Right atrium auricular region (tissue), 2 donors: ENCODE measurements around the gene ZNF483. TPM values are rescaled to one million over a fixed set of nuclear protein-coding genes. Genes with fewer than 3 reads are reported as not detected.
"Not testable (repeated sequence)": the region's sequence is repeated elsewhere in the genome, so short reads cannot be mapped to it uniquely, and the experiment has no call there.

Source experiments
- DNase-seq: peaks from one replicate; pipeline ENCODE4 v3.0.0-alpha.2; 2019; ENCODE audit warnings: low spot score
- H3K27ac ChIP-seq, 2 donors: fragments of 200-600 bp; sonication (generic); 1 replicate in 1 of 2; 2 replicates in 1 of 2; pipeline ENCODE4 v1.5.1; 2016 to 2019
- H3K27me3 ChIP-seq, 2 donors: fragments of 200-600 bp; sonication (generic); one replicate each; pipeline versions ENCODE4 v1.5.1 to v1.6.0; 2017 to 2019
- H3K36me3 ChIP-seq: fragments of 200-600 bp; sonication (generic); one replicate; pipeline ENCODE4 v1.5.1; 2016
- H3K4me1 ChIP-seq, 2 donors: fragments of 200-600 bp; sonication (generic); one replicate each; pipeline versions ENCODE4 v1.5.1 to v1.6.0; 2017 to 2019
- H3K4me3 ChIP-seq, 2 donors: fragments of 200-600 bp; sonication (generic); 1 replicate in 1 of 2; 2 replicates in 1 of 2; pipeline ENCODE4 v1.5.1; 2017 to 2019; ENCODE audit warnings: mild to moderate bottlenecking in 1 of 2, moderate library complexity in 1 of 2
- H3K9me3 ChIP-seq, 2 donors: fragments of 200-600 bp; sonication (generic); one replicate each; pipeline ENCODE4 v1.5.1; 2019
- CTCF ChIP-seq, 2 donors: fragments of 200-600 bp; sonication (generic); IDR thresholded peaks; one replicate each; pipeline ENCODE4 v1.5.1; 2019; ENCODE audit warnings: antibody characterized with exemption in 2 of 2
- total RNA-seq, 2 donors: library from RNA; depleted of rRNA; stranded (reverse); fragments of >200 nt; gene quantifications; one replicate each; pipeline ENCODE4 v1.1.0, GENCODE V29; 2016

Gene ZNF483
- total RNA-seq, 2 donors from 2014 or later = 5.5 to 6.9 TPM

DNA sequence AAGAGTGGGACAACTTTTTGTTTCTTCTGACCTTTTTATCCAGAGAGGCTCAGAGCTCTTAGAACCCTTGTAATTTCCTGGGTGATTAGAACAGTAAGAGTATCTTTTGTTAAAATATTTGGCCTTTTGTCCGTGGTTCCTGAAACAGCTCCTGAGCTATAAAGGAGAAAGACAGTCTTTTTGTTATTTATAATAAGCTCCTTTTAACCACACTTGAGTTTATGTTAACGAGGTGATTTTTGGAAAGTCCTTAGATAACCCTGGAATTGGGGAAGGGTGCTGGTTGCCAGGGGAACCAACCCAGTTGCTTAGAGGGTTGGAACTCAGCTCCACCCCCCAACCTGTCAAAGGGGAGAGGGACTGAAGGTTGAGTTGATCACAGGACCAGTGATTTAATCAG lies 4.8 kb downstream of the ZNF483 start:
- TF ChIP-seq CTCF (IDR thresholded peaks at IDR 0.05) = no peak
- DNase-seq = no peak
- Histone ChIP-seq H3K27ac (no peak overlapping the region), H3K9me3 (peaks cover 6 to 19% of the 10 kb centered on the region in 2 donors), H3K4me1 (peaks cover 0 to 13% of the 10 kb centered on the region in 2 donors), H3K4me3 (no peak overlapping the region), H3K27me3 (no peaks in the 10 kb centered on the region), H3K36me3 (peaks cover 27% of the 10 kb centered on the region)

GRCh38 chr9:111531716-111532115 lies 6.7 kb downstream of the ZNF483 start:
- Histone ChIP-seq H3K36me3 (peaks cover 47% of the 10 kb centered on the region), H3K9me3 (peaks cover 6 to 39% of the 10 kb centered on the region in 2 donors), H3K4me3 (no peak overlapping the region), H3K27ac (no peak overlapping the region), H3K4me1 (peaks cover 0 to under 1% of the 10 kb centered on the region in 2 donors), H3K27me3 (no peaks in the 10 kb centered on the region)
- DNase-seq = no peak
- TF ChIP-seq CTCF (IDR thresholded peaks at IDR 0.05) = no peak

GRCh38 chr9:111533099-111533790 lies 8.3 kb downstream of the ZNF483 start:
- Histone ChIP-seq H3K27ac (no peak overlapping the region), H3K4me1 (no peaks in the 10 kb centered on the region), H3K9me3 (peaks cover 6 to 54% of the 10 kb centered on the region in 2 donors), H3K36me3 (peaks cover 62% of the 10 kb centered on the region), H3K4me3 (no peak overlapping the region), H3K27me3 (no peaks in the 10 kb centered on the region)
- DNase-seq = no peak
- no peak for TF ChIP-seq CTCF (IDR thresholded peaks at IDR 0.05)

GRCh38 chr9:111542497-111543254 lies 17.7 kb downstream of the ZNF483 start:
- no peaks in the 10 kb centered on the region for H3K27me3 ChIP-seq
- DNase-seq = no peak
- H3K9me3 ChIP-seq = peaks cover 52 to 100% of the 10 kb centered on the region in 2 donors
- H3K4me1 ChIP-seq = no peaks in the 10 kb centered on the region
- TF ChIP-seq CTCF (IDR thresholded peaks at IDR 0.05) = no peak
- peaks cover 49% of the 10 kb centered on the region for H3K36me3 ChIP-seq
- no peak overlapping the region for H3K27ac ChIP-seq
- H3K4me3 ChIP-seq = no peak overlapping the region

DNA sequence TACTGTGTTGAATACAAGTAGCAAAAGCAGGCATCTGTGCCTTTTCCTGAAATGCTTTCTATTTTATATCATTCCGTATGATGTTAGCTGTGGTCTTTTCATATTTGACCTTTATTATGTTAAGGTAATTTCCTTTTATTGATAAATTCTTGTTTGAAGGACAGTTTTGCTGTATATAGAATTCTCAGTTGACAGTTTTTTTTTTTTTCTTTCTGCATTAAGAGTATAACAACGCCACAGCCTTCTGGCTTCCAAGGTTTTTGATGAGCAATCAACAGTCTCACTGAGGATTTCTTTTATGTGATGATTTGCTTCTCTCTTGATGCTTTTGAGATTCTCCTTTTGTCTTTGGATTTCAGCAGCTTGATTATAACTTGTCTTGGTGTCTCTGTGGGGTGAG lies 23.6 kb downstream of the ZNF483 start:
- H3K27ac ChIP-seq = no peak overlapping the region

GRCh38 chr9:111555425-111555824 lies 30.4 kb downstream of the ZNF483 start:
- not testable (repeated sequence) for H3K27me3 ChIP-seq, H3K4me1 ChIP-seq, H3K27ac ChIP-seq, DNase-seq, H3K4me3 ChIP-seq, H3K36me3 ChIP-seq
- peaks cover 4 to 70% of the 10 kb centered on the region in 2 donors for H3K9me3 ChIP-seq

More for the DNA sequence above, 23.6 kb downstream of the ZNF483 start:
- peaks cover 34 to 100% of the 10 kb centered on the region in 2 donors for H3K9me3 ChIP-seq
- no peaks in the 10 kb centered on the region for H3K27me3 ChIP-seq
- H3K4me3 ChIP-seq = no peak overlapping the region
- no peak for TF ChIP-seq CTCF (IDR thresholded peaks at IDR 0.05)
- no peak for DNase-seq
- H3K4me1 ChIP-seq = no peaks in the 10 kb centered on the region
- peaks cover 20% of the 10 kb centered on the region for H3K36me3 ChIP-seq
